AG10803 (cell line): ENCODE data around the gene C4orf54.

Experiments
- DNase-seq: peaks from one replicate; pipeline ENCODE4 v3.0.0; 2010; ENCODE audit warnings: low read depth
- H3K4me3 ChIP-seq: 2 replicates; pipeline ENCODE4 v1.5.1; 2011; ENCODE audit warnings: mild to moderate bottlenecking, low read length, control low read depth
- CTCF ChIP-seq: conservative IDR thresholded peaks from 2 replicates; pipeline ENCODE4 v1.5.1; 2011; ENCODE audit warnings: mild to moderate bottlenecking, low read length, control low read depth, inconsistent platforms

The C4orf54 gene

GRCh38 chr4:99685234-99685633, 27.6 kb upstream of the C4orf54 start:
- H3K4me3 ChIP-seq = no peak overlapping the region
- no peak for DNase-seq
- TF ChIP-seq CTCF = no peak

- DNase-seq = no peak
- TF ChIP-seq CTCF = no peak
- H3K4me3 ChIP-seq = no peak overlapping the region
Observed at GRCh38 chr4:99683895-99684294, 26.3 kb upstream of the C4orf54 start.

GRCh38 chr4:99679976-99680375, 22.3 kb upstream of the C4orf54 start:
- no peak for TF ChIP-seq CTCF
- DNase-seq = no peak
- H3K4me3 ChIP-seq = no peak overlapping the region

- H3K4me3 ChIP-seq = no peak overlapping the region
- no peak for DNase-seq
- no peak for TF ChIP-seq CTCF
Observed at GRCh38 chr4:99679204-99679603, 21.6 kb upstream of the C4orf54 start.

GRCh38 chr4:99677161-99677560, 19.5 kb upstream of the C4orf54 start:
- TF ChIP-seq CTCF = no peak
- DNase-seq = no peak
- H3K4me3 ChIP-seq = no peak overlapping the region

GRCh38 chr4:99670409-99671073, 12.9 kb upstream of the C4orf54 start:
- no peak for TF ChIP-seq CTCF
- no peak for DNase-seq
- H3K4me3 ChIP-seq = no peak overlapping the region

- no peak for TF ChIP-seq CTCF
- no peak for DNase-seq
- H3K4me3 ChIP-seq = no peak overlapping the region
Observed at GRCh38 chr4:99669084-99669483, 11.5 kb upstream of the C4orf54 start.
